ENCODE results near the gene SGCA.

DNA sequence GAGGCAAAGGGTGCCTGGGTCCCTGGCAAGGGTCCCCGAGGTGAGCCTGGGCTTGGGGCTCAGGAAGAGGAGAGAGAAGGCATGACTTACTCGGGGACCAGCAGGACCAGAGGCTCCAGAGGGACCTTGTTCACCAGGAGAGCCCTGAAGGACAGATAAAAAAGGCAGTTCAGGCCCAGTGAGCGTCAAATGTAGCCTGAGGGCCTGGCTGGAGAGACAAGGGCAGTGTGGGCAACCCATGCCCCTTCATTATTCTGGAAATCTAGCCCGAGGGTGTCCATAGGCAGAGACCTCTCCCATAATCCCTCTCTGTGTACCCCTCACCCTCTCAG is 21.6 kb downstream of the SGCA start:
- TF ChIP-seq BCL11A (IDR thresholded peaks at IDR 0.05; ENCODE audit: low read depth, low read length), result no peak
- no peak for TF ChIP-seq MTA3 (IDR thresholded peaks at IDR 0.05; ENCODE audit: borderline replicate concordance, low read length)
- no peak for TF ChIP-seq TAF1 (IDR thresholded peaks at IDR 0.05; ENCODE audit: borderline replicate concordance, low read depth, low read length)
- no peak for TF ChIP-seq TCF7 (IDR thresholded peaks at IDR 0.05; ENCODE audit: borderline replicate concordance)
- no peak for TF ChIP-seq CTCF (IDR thresholded peaks at IDR 0.05 in 2 of 3, conservative IDR thresholded peaks at IDR 0.05 in 1 of 3; ENCODE audit: control insufficient read depth in 2 of 3, extremely low read depth in 1 of 3, insufficient read depth in 1 of 3, low read depth in 3 of 3, low read length in 3 of 3)
- no peak for TF ChIP-seq POLR2A (IDR thresholded peaks at IDR 0.05; ENCODE audit: low read depth, low read length)
- TF ChIP-seq MYC (IDR thresholded peaks at IDR 0.05; ENCODE audit: insufficient read depth, insufficient read length, insufficient replicate concordance, low read length, severe bottlenecking), result no peak
- TF ChIP-seq JUNB (IDR thresholded peaks at IDR 0.05), result no peak
- TF ChIP-seq SP1 (IDR thresholded peaks at IDR 0.05; ENCODE audit: low read depth, low read length), result no peak
- TF ChIP-seq EZH2 (IDR thresholded peaks at IDR 0.05; ENCODE audit: borderline replicate concordance, control insufficient read depth, low read depth, low read length), result no peak
- TF ChIP-seq, protein P1, sequence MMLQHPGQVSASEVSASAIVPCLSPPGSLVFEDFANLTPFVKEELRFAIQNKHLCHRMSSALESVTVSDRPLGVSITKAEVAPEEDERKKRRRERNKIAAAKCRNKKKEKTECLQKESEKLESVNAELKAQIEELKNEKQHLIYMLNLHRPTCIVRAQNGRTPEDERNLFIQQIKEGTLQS (IDR thresholded peaks at IDR 0.05; ENCODE audit: borderline replicate concordance, extremely low read depth, low read depth, low read length), result no peak
- TF ChIP-seq POLR2AphosphoS5 (IDR thresholded peaks at IDR 0.05; ENCODE audit: low read length), result no peak
- TF ChIP-seq EGR1 (IDR thresholded peaks at IDR 0.05; ENCODE audit: borderline replicate concordance in 1 of 2, low read depth in 2 of 2, low read length in 2 of 2), result no peak
- TF ChIP-seq, protein P2, sequence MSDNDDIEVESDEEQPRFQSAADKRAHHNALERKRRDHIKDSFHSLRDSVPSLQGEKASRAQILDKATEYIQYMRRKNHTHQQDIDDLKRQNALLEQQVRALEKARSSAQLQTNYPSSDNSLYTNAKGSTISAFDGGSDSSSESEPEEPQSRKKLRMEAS (IDR thresholded peaks at IDR 0.05; ENCODE audit: low read depth, low read length), result no peak

All from GM12878 (cell line).